ENCODE data around the gene SPACA7. TPM values are rescaled to one million over a fixed set of nuclear protein-coding genes. Genes with fewer than 3 reads are reported as not detected.

Gene SPACA7
- total RNA-seq, 2 donors from 2014 or later: not detected

DNA sequence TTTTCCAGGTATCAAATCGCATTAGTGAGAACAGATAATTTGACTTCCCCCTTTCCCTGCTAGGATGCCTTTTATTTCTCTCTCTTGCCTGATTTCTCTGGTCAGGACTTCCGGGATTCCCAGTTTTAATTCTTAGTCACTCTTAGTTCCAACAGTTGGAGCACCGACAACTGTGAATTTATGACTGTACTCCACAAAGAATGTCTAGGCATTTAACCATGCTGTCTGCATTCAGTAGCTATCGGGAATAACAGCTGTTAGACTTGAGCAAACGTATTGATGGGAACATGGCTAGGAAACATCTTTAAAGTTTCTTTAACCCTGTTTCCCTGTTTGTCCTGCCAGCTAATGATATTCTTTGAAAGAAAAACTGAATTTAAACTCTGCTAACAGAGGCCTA lies 14.1 kb upstream of the SPACA7 start:
- Histone ChIP-seq H3K4me1 (no peaks in the 10 kb centered on the region), H3K9me3 (peaks cover 0 to 17% (median 0%) of the 10 kb centered on the region in 3 donors), H3K27me3 (no peaks in the 10 kb centered on the region), H3K36me3 (replicated peaks in 1 of 2; ENCODE audit: insufficient read depth in 1 of 2, low read depth in 2 of 2) (no peaks in the 10 kb centered on the region), H3K27ac (no peak overlapping the region), H3K4me3 (no peak overlapping the region)
- DNase-seq: no peak
- intact Hi-C loops (cut with DNase I): no loop called here
- TF ChIP-seq POLR2A (IDR thresholded peaks at IDR 0.05): no peak
- TF ChIP-seq, protein P1, sequence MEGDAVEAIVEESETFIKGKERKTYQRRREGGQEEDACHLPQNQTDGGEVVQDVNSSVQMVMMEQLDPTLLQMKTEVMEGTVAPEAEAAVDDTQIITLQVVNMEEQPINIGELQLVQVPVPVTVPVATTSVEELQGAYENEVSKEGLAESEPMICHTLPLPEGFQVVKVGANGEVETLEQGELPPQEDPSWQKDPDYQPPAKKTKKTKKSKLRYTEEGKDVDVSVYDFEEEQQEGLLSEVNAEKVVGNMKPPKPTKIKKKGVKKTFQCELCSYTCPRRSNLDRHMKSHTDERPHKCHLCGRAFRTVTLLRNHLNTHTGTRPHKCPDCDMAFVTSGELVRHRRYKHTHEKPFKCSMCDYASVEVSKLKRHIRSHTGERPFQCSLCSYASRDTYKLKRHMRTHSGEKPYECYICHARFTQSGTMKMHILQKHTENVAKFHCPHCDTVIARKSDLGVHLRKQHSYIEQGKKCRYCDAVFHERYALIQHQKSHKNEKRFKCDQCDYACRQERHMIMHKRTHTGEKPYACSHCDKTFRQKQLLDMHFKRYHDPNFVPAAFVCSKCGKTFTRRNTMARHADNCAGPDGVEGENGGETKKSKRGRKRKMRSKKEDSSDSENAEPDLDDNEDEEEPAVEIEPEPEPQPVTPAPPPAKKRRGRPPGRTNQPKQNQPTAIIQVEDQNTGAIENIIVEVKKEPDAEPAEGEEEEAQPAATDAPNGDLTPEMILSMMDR (IDR thresholded peaks at IDR 0.05): no peak
- 48 to 56% methylated on average over 5 of the region's 5 CpGs for WGBS, 2 donors
- no peak for ATAC-seq

- Histone ChIP-seq H3K27ac (no peak overlapping the region), H3K4me1 (no peaks in the 10 kb centered on the region), H3K9me3 (peaks cover 0 to 17% (median 0%) of the 10 kb centered on the region in 3 donors), H3K36me3 (replicated peaks in 1 of 2; ENCODE audit: insufficient read depth in 1 of 2, low read depth in 2 of 2) (no peaks in the 10 kb centered on the region), H3K27me3 (no peaks in the 10 kb centered on the region), H3K4me3 (no peak overlapping the region)
- DNase-seq (no peak), ATAC-seq (no peak)
- TF ChIP-seq, protein P1 (IDR thresholded peaks at IDR 0.05): no peak
- no peak for TF ChIP-seq POLR2A (IDR thresholded peaks at IDR 0.05)
- 47 to 54% methylated on average over 8 to 12 of the region's 12 CpGs for WGBS, 2 donors
- intact Hi-C loops (cut with DNase I): no loop called here
These were observed 12.2 kb upstream of the SPACA7 start for GRCh38 chr13:112363867-112364528.

- DNase-seq: no peak
- WGBS, 2 donors: 63 to 66% methylated on average over 3 to 4 of the region's 4 CpGs
- Histone ChIP-seq H3K27ac (no peak overlapping the region), H3K4me1 (no peaks in the 10 kb centered on the region), H3K4me3 (no peak overlapping the region), H3K27me3 (no peaks in the 10 kb centered on the region), H3K9me3 (peaks cover 0 to 6% (median 0%) of the 10 kb centered on the region in 3 donors), H3K36me3 (replicated peaks in 1 of 2; ENCODE audit: insufficient read depth in 1 of 2, low read depth in 2 of 2) (no peaks in the 10 kb centered on the region)
- no peak for ATAC-seq
- TF ChIP-seq POLR2A (IDR thresholded peaks at IDR 0.05): no peak
- TF ChIP-seq, protein P1 (IDR thresholded peaks at IDR 0.05): no peak
- intact Hi-C loops (cut with DNase I): no loop called here
These were observed 9.1 kb upstream of the SPACA7 start for GRCh38 chr13:112366907-112367646.

DNA sequence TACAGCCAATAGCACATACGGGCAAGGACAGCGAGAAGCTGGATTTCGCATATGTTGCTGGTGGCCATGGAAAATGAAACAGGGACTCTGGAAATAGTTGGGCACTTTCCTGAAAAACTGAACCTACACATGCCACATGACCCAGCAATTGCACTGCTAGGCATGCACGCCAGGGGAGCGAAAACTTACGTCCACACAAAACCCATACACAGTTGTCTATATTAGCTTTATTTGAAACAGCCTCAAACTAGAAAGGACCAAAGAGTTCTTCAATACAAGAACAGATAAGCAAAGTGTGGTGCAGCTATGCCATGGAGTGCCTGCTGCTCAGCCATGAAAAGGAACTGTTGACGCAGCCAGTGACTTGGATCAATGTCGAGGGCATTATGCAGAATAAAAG lies 7.3 kb upstream of the SPACA7 start:
- Histone ChIP-seq H3K9me3 (peaks cover 0 to 4% (median 0%) of the 10 kb centered on the region in 3 donors), H3K36me3 (replicated peaks in 1 of 2; ENCODE audit: insufficient read depth in 1 of 2, low read depth in 2 of 2) (no peaks in the 10 kb centered on the region), H3K27ac (no peak overlapping the region), H3K27me3 (no peaks in the 10 kb centered on the region), H3K4me1 (no peaks in the 10 kb centered on the region), H3K4me3 (no peak overlapping the region)
- TF ChIP-seq, protein P1 (IDR thresholded peaks at IDR 0.05): no peak
- no peak for TF ChIP-seq POLR2A (IDR thresholded peaks at IDR 0.05)
- DNase-seq (no peak), ATAC-seq (no peak)
- intact Hi-C loops (cut with DNase I): no loop called here
- WGBS, 2 donors: 75 to 79% methylated on average over 8 of the region's 8 CpGs

All from body of pancreas (tissue), 4 donors.